GM18868 (cell line): ENCODE results near the gene DENND5A.
A peak's percentile ranks its signal among the peaks of the same experiment; 100 is the strongest.
"Not testable (repeated sequence)": the region's sequence is repeated elsewhere in the genome, so short reads cannot be mapped to it uniquely, and the experiment has no call there.

Source experiments
- ATAC-seq: cut with Tn5 transposase; IDR thresholded peaks from one replicate; pipeline ENCODE4 v1.9.1; 2021; ENCODE audit warnings: mild to moderate bottlenecking, moderate library complexity; ENCODE audit not compliant: unreplicated experiment

Gene DENND5A

DNA sequence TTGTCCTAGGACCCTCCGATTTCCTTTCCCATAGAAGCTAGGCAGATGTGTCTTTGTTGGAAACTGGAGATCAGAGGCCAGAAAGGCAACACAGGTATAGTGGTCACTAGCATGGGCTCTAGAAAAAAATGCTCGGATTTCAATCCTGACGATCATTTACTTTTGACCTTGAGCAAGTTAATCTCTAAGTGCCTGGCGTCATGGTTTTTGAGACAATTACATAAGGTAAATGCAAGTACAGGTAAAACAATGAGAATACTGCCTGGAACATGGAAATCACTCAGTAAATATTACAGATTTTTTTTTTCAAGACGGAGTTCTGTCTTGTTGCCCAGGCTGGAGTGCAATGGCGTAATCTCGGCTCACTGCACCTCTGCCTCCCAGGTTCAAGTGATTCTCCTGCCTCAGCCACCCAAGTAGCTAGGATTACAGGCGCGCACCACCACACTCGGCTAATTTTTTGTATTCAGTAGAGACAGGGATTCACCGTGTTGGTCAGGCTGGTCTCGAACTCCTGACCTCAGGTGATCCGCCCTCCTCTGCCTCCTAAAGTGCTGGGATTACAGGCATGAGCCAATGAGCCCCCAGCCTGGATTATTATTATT lies 1.1 kb upstream of the DENND5A start:
- ATAC-seq, result no peak

DNA sequence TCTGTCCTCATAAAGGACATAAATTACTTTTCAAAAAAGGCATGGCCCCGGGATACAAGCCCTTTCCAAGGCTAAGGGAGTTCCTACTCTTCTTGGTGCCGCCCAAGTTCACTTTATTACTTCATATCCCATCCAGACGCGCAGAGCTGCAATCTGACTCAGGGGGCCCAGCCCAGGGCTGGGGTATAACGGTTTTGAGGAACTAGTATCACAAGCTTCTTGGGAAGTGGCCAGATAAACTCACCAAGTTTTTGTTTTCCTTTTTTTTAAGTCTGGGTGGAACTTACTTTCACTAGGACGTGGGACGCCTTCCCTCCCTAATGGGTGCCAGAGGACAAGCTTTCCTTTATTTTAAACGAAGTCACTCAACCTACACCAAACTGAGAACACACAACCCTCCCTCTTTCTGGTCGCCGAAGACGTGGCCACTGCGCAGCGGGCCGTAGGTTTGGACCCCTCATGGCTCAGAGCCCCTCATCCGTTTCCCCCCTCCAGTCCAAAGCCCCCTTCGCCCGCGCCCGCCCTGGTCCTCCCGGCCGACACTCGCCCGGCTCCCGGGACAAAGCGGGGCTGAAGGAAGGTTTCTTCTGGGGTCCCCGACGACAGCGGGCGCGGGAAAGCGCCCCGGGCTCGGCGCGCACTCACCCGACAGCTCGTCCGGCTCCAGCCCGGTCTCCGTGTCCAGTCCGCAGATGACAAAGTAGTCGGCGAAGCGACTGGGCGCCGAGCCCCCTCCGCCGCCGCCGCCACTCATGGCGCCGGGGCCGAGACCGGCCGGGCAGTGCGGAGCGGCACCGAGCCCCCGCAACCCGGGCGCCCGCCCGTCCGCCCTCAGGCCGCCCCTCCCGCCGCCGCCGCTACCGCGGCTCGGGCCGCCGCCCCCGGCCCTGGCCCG lies 587 bp downstream of the DENND5A start:
- ATAC-seq, result peak; percentile 9

DNA sequence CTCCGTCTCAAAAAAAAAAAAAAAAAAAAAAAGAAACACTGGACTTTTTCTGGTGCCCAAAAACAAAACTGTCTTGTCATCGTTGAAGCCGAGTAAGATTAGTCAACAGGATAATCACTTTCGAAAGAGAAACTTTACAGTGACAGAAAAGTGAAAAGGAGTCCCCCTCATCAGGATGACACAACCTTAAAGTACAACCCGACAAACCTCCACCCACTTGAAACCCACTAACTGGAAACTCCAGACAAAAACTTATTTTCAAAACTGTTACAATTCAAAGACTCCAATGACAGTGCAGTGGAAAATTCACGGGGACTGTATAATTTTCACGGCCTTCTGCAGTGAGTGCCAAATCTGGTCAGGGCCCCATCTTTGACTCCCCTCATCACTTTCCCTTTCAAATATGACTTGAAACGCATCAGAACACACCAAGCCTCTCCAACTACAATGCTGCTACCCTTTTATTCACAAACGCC lies 1.3 kb downstream of the DENND5A start:
- peak; percentile 65 for ATAC-seq

DNA sequence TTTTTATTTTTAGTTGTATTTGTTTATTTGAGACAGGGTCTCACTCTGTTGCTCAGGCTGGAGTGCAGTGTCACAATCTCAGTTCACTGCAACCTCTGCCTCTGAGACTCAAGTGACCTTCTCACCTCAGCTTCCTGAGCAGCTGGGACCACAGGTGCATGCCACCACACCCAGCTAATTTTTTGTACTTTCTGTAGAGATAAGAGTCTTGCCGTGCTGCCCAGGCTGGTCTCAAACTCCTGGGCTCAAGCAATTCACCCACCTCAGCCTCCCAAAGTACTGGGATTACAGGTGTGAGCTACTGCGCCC lies 4.4 kb downstream of the DENND5A start:
- ATAC-seq, result not testable (repeated sequence)

DNA sequence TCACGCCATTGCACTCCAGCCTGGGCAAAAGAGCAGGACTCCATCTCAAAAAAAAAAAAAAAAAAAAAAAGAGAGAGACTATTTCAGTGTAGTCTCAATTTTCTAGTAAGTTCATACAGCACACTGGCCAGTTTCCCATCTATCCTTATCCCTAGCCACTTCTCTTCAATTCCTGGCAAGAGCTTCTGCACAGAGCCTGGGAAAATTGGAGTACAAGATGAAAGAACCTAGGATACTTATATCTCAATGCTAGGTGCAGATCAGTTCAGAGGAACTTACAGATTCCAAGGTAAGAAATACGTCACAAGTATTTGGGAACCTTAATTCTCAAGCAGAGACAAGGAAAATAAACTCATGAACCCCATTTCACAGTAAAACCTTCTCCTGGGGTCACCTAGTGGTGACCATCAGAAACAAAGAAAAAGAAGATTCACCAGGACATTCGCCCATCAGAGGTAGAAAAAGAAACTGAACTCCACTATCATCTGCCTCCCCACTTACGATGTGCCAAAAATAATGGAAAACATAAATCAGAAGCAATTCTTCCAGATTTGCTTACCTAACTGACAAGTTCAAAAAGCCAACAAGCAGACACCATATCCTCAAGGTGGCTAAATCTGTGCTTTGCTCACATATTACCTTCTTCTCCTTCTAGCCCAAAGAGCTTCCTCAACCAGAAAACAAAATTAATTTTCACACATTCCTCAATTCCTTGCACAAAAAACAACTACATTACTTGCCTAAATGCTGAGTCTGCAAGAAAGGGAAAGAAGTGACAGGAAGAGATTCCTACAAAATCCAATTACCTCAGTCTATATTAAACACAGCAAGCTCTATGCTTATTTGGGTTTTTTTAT lies 4.9 kb downstream of the DENND5A start:
- ATAC-seq, result no peak

DNA sequence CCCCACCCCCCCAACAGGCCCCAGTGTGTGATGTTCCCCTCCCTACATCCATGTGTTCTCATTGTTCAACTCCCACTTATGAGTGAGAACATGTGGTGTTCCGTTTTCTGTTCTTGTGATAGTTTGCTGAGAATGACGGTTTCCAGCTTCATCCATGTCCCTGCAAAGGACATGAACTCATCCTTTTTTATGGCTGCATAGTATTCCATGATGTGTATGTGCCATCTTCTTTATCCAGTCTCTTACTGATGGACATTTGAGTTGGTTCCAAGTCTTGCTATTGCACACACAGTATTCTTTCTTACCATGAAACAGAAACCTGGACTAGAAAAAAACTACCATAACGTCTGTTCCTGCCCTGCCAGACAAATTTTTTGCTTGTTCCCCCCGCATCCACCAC lies 6.9 kb downstream of the DENND5A start:
- ATAC-seq, result not testable (repeated sequence)

DNA sequence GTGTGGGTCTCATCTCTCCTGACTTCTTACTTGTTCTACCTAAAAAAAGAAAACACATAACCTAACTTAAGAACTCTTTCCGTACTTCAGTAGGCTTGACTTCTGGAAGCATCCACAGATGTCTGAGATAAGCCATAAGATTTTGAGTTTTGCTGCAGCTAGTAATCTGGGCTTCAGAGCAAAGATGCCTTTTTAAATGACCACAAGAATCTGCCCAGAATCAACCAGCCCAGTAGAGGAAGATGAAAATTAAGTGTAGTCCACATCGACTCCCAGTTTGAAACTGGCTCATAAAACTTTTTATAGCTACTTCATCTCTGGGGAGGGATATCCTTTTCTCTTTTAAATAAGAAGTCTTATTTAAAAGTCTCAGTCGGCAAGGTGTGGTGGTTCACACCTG lies 10.7 kb downstream of the DENND5A start:
- no peak for ATAC-seq

DNA sequence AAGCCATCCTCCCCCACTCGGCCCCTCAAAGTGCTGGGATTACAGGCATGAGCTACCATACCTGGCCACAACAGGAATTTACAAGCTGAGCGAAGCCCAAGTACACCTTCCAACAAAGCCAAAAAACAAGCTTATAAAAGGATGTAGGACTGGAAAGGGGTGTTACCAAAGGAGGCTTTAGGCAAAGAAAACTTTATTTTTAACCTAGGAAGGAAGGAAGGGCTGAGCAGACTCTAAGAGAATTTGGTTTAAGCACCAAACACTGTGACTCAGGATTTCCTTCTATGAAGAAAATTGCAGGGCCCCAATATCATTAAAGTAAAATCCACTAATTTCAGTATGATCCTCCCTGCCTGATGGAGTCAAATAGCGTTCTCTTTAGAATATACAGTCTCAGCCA lies 12.1 kb downstream of the DENND5A start:
- ATAC-seq, result no peak

DNA sequence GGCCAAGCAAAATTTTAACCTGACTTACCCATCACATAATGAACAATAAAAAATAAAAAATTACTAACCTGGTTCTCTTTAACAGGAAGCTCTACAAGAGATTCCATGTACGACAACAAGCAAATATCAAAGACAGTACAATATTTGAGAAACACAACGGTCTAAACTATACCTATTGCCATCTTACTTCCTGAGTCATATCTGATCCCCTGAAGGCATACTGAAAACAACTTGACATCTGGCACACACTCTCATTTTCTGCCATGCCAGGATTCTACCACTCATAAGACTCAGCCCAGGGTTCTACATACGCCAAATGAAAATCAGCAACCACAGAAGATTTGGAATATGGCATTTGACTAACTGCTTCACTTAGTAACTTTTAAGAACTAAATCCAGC lies 13.8 kb downstream of the DENND5A start:
- ATAC-seq, result no peak

DNA sequence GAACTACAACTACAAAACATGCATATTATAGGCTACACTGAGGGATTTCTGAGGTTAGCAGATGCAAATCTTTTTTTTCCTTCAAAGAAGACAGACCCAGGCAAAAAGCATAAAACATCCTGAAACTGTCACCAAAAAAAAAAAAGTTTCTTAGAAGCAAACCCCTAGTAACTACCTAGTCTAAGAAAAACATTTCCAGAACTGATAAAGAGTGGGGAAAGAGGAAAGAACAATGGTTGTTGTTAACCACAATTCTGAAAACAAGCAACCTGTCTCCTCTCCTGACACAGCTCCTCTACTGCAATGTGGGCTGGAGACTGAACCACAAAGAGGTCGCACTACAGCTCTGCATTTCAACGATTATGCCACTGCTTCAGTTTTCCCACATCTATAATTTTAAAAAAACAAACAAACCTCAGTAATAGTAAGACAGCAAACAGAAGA lies 15.0 kb downstream of the DENND5A start:
- ATAC-seq, result peak; percentile 74

DNA sequence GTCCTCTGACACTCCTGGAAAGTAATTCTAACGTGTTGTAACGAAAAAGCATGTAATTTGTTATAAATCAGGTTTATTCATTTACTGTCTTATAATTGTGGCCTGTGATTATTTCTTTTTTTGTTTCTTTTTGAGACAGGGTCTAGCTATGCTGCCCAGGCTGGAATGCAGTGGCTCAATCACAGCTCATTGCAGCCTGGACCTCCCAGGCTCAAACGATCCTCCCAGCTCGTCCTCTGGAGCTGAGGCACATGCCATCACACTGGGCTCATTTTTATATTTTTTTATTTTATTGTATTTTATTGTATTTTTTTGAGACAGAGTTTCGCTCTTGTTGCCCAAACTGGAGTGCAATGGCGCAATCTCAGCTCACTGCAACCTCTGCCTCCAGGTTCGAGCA lies 15.9 kb downstream of the DENND5A start:
- no peak for ATAC-seq

DNA sequence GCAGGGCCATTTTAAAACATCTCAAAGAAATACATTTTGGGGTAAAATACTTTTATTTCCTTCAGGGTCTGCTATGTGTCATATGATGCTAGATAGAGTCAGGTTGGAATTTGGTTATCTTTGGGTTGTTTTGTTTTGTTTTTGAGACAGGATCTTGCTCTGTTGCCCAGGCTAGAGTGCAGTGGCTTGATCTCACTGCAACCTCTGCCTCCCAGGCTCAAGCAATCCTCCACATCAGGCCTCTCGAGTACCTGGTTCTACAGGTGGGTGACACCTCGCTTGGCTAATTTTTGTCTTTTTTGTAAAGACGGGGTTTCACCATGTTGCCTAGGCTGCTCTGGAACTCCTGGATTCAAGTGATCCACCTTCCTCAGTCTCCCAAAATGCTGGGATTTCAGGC lies 17.3 kb downstream of the DENND5A start:
- no peak for ATAC-seq

DNA sequence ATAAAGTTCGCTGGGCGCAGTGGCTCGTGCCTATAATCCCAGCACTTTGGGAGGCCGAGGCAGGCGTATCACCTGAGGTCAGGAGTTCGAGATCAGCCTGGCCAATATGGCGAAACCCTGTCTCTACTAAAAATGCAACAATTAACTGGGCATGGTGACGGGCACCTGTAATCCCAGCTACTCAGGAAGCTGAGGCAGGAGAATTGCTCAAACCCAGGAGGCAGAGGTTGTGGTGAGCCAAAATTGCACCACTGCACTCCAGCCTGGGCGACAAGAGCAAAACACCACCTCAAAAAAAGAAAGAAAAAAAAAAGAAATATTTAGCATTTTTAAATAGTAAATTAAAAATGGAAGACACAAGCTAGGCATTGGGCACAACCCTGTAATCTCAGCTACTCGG lies 28.9 kb downstream of the DENND5A start:
- ATAC-seq, result not testable (repeated sequence)

DNA sequence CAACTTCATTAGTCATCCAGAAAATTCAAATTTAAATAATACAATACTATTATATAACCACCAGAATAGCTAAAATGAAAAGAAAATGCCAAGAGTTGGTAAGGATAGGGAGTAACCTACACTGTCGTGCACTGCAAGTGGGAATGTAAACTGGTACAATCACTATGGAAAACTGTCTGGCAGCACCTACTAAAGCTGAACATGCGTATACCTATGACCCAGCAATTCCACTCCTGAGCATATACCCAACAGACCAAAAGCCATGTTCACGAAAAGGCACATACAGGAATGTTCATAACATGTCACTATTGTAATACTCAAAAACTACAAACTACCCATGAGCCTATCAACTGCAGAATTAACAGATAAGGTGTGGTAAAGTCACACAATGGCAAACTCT lies 32.7 kb downstream of the DENND5A start:
- ATAC-seq, result no peak

DNA sequence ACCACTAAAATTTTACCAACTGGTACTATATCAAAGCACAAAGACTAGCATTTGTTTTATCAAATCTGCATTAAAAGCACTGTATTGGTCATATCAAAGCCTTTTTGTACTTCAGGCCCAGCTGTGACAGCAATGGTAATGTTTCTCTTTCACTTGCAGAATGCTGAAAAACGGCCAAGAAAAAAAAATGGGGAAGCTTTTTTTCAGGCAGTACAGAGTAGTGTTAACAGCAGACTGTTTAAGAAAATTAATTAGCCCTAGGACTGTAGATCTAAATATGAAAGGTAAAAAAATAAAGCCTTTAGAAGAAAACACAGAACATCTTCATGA lies 33.3 kb downstream of the DENND5A start:
- ATAC-seq, result peak; percentile 66

DNA sequence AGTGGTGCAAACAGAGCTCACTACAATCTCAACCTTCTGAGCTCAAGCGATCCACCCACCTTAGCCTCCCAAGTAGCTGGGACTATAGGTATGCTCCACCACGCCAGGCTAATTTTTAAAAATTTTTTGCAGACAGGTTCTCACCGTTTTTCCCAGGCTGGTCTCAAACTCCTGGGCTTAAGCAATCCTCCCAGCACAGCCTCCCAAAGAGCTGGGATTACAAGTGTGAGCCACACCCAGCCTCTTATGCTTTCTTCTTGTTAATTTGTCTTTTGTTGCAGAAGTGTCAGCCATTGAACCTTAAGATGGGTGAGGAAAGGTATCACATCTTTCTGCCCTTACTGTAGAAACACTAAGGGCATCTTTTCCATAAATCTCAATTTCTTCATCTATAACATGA lies 34.9 kb downstream of the DENND5A start:
- no peak for ATAC-seq

DNA sequence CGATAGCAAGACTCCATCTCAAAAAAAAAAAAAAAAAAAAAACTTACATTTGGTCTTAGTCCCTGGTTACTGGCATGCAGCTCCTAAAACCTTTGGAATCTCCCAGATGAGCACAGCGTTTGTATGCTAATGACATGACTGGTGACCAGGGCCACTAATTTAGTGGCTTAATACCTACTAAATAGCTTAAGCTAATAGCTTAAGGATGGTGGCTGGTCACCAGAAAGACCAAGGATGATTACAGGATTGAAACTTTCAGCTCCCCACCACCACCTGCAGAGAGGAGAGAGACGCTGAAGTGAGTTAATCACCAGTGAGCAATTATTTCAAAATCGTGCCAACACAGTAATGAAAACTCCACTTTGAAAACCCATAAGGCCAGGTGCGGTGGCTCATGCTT lies 37.1 kb downstream of the DENND5A start:
- ATAC-seq, result no peak

DNA sequence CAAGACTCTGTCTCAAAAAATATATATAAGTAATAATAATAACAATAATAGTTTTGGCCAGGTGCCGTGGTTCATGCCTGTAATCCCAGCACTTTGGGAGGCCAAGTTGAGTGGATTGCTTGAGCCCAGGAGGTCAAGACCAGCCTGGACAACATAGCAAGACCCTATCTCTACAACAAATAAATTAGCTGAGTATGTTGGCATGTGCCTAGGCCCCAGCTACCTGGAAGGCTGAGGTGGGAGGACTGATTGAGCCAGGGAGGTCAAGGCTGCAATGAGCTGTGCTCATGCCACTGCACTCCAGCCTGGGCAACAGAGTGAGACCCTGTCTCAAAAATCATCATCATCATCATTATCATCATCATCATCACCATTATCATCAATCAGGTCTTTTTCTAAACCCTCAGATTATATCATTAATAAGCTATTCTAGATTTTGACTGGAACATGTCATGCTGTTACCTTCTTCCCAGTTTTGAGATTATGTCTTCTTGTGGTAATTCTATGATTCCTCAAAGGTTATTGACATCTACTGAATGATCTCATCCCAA lies 39.3 kb downstream of the DENND5A start:
- no peak for ATAC-seq

DNA sequence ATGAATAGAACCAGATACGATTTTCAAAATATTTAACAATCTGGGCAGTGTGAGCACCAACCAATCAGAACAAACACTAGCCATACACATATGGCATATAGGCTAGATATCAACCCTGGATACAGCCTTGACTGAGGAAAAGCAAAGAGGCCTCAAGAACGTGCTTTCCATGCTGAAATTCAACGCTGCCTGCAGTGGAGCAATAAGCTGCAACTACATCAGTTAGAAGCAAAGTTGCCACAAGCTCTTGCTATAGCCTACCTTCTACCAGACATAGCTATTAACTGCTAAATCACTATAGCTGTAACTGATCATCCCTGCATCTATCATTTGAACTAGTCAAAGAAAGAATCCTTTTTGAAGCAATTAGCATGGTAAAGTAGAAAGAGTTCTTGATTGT lies 42.5 kb downstream of the DENND5A start:
- ATAC-seq, result no peak

DNA sequence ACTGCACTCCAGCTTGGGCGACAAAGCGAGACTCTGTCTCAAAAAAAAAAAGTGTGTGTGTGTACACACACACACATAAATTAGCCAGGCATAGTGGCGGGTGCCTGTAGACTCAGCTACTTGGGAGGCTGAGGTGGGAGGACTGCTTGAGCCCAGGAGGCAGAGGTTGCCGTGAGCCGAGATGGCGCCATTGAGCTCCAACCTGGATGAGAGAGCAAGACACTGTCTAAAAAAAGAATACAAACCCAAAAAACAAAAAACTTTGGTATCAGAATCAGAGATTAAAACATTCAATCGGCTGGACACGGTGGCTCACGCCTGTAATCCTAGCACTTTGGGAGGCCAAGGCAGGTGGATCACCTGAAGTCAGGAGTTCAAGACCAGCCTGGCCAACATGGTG lies 44.3 kb downstream of the DENND5A start:
- ATAC-seq, result not testable (repeated sequence)

DNA sequence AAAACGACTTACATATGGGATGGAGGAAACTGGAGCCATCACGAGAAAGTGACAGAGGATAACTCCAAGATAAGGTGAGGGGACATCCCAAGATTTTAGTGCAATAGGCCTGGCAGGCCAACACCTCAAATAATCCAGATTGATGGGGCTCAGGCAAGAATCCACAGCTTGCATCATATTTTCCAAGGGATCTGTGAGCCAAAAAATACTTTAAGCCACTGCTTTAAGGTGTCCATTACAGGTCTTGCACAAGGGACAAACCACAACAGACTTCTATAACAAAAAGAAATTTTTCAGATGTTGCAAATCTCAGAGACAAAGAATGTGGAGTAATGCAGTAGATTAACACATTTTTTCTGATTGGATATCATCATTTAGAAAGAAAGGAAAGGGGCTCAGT lies 45.6 kb downstream of the DENND5A start:
- ATAC-seq, result no peak
